IPS DF 6.9 (cell line): ENCODE results near the gene KLK14.

Experiments
- DNase-seq: peaks from one replicate; pipeline ENCODE4 v3.0.0-alpha.2; 2013; ENCODE audit warnings: low read depth, low spot score
- H3K27ac ChIP-seq: one replicate; pipeline ENCODE4 v1.5.1; 2013; ENCODE audit warnings: low read length, control low read depth
- H3K27me3 ChIP-seq: 2 replicates; pipeline ENCODE4 v1.6.1; 2013; ENCODE audit warnings: mild to moderate bottlenecking, low read length; ENCODE audit not compliant: control insufficient read depth, insufficient read depth
- H3K36me3 ChIP-seq: 2 replicates; pipeline ENCODE4 v1.6.1; 2013; ENCODE audit warnings: low read length; ENCODE audit not compliant: control insufficient read depth, insufficient read depth
- H3K4me1 ChIP-seq: 2 replicates; pipeline ENCODE4 v1.6.1; 2013; ENCODE audit warnings: low read length; ENCODE audit not compliant: control insufficient read depth, insufficient read depth
- H3K4me3 ChIP-seq: 2 replicates; pipeline ENCODE4 v1.5.1; 2013; ENCODE audit warnings: mild to moderate bottlenecking, low read length
- H3K9me3 ChIP-seq: 2 replicates; pipeline ENCODE4 v1.6.1; 2013; ENCODE audit warnings: low read length, inconsistent platforms; ENCODE audit not compliant: control insufficient read depth, insufficient read depth
- WGBS: extraction: QIAGEN DNeasy Blood & Tissue Kit; methylation state at CpG from one replicate; pipeline ENCODE4 v1.1.7; 2013; ENCODE audit warnings: mixed read lengths, missing lambda C conversion rate; ENCODE audit not compliant: insufficient read length, insufficient coverage; 5-methylcytosine and 5-hydroxymethylcytosine counted together

The KLK14 gene, protein sequence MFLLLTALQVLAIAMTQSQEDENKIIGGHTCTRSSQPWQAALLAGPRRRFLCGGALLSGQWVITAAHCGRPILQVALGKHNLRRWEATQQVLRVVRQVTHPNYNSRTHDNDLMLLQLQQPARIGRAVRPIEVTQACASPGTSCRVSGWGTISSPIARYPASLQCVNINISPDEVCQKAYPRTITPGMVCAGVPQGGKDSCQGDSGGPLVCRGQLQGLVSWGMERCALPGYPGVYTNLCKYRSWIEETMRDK

DNA sequence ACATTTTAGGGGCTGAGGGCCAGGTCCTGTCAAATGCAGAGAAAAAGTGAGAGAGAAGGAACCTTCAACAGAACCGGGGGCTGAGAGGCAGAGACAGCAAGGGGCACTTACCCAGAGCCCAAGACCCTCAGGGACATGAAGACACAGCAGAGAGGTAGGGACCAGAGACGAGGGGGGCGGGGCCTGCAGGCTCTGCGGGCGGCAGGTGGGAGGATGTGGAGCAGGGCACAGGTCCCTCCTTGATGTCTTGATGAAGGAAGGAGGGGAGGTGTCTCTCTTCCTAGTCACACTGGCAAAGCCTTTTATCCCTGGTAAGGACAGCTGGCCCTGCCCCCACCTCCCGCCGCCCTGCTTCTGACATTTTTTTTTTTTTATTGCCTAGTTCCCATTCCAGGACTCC is at the start of gene KLK14:
TSS of gene KLK14 (minus strand) at position 277 of the 400 bp plus-strand sequence. CDS start at position 4, 273 bp downstream.
- no peaks in the 10 kb centered on the region for H3K4me1 ChIP-seq
- no peak within 1 kb of the TSS for H3K27ac ChIP-seq
- no peak within 1 kb of the TSS for H3K4me3 ChIP-seq
- H3K27me3 ChIP-seq, result no peaks in the 10 kb centered on the region
- no peaks in the 10 kb centered on the region for H3K9me3 ChIP-seq
- no CpG with 5 or more reads among the region's 7 CpGs for WGBS
- DNase-seq, result no peak
- no peaks in the 10 kb centered on the region for H3K36me3 ChIP-seq

DNA sequence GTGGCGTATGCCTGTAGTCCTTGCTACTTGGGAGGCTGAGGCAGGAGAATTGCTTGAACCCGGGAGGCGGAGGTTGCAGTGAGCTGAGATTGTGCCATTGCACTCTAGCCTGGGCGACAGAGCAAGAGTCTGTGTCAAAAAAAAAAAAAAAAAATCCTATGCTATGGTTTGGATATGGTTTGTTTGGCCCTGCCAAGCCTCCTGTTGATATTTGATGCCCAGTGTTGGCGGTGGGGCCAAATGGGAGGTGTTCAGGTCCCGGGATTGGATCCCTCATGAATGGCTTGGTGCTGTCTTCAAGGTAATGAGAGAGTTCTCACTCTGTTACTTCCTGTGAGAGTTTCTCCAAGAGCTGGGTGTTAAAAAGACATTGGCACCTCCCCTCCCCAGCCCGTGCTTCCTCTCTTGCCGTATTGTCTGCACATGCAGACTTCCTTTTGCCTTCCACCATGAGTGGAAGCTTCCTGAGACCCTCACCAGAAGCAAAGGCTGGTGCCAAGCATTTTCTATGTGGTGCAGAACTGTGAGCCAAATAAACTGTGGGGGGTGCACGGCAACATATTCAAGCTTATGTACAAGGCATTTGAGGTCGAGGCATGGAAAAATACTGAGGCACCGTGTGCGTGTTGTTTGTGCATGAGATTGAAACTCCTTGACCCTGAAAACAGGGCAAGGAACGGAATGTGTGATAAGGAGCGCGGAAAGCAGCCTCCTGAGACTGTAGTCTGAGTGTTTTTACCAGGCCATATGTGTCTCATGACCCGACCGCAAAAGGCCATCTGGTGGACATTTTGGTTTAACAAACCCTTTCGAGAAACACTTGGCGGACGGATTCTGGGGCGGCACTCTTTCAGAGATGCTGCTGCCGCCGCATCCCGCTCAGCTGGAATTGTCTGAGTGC is 49.3 kb upstream of the KLK14 start:
- DNase-seq, result no peak
- Histone ChIP-seq H3K36me3 (no peaks in the 10 kb centered on the region), H3K9me3 (no peaks in the 10 kb centered on the region), H3K4me3 (no peak overlapping the region), H3K4me1 (no peaks in the 10 kb centered on the region), H3K27me3 (no peaks in the 10 kb centered on the region; the same call in 1 of the 2 replicates), H3K27ac (no peak overlapping the region)
- WGBS, result no CpG with 5 or more reads among the region's 24 CpGs

- WGBS, result no CpG with 5 or more reads among the region's 8 CpGs
- Histone ChIP-seq H3K27ac (no peak overlapping the region), H3K4me1 (no peaks in the 10 kb centered on the region), H3K36me3 (no peaks in the 10 kb centered on the region), H3K9me3 (no peaks in the 10 kb centered on the region), H3K27me3 (no peaks in the 10 kb centered on the region), H3K4me3 (no peak overlapping the region)
- DNase-seq, result no peak
These were observed 47.0 kb upstream of the KLK14 start for GRCh38 chr19:51129716-51130115.

DNA sequence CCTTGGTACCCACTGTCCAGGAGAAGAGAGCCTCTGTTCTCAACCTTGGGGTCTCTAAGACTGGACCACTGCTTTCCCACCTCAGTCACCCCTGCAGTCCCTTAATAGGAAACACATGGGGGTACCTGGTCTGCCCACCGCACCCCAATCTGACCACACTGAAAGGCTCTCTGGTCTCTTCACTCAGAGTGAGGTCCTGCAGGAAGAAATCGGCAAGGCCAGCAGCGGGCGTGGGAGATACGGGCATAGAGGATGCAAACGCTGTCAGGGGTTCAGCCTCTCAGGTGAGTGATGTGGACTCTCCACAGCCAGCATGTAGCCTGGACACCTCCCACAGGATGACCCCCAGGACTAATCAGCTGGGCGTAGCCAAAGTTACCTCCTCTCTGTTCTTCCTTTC is 45.5 kb upstream of the KLK14 start:
- no CpG with 5 or more reads among the region's 7 CpGs for WGBS

DNA sequence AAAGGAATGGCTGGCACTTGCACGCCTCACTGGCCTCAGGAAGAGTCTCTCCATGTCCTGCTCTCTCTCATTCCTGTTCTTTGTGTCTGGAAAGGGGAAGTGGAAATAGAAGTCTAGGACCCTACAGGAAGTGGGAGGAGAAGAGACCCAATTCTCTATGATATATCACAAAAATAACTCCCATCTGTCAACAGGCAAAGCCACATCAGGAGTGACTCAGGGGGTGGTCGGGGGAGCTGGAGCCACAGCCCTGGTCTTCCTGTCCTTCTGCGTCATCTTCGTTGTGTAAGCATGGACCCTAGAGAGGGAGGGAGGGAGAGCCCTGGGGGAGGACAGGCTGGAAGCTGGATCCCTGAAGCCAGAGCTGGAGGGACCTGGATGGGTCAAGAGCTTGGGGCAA is 45.1 kb upstream of the KLK14 start:
- Histone ChIP-seq H3K9me3 (no peaks in the 10 kb centered on the region), H3K27me3 (no peaks in the 10 kb centered on the region), H3K4me3 (no peak overlapping the region), H3K36me3 (no peaks in the 10 kb centered on the region), H3K27ac (no peak overlapping the region), H3K4me1 (no peaks in the 10 kb centered on the region)
- WGBS, result no CpG with 5 or more reads among the region's 4 CpGs
- DNase-seq, result no peak

More for the DNA sequence above, 45.5 kb upstream of the KLK14 start:
- Histone ChIP-seq H3K4me3 (no peak overlapping the region), H3K36me3 (no peaks in the 10 kb centered on the region), H3K27me3 (no peaks in the 10 kb centered on the region), H3K27ac (no peak overlapping the region), H3K4me1 (no peaks in the 10 kb centered on the region), H3K9me3 (no peaks in the 10 kb centered on the region)
- no peak for DNase-seq

- no peak overlapping the region for H3K27ac ChIP-seq
- no peak overlapping the region for H3K4me3 ChIP-seq
- no peaks in the 10 kb centered on the region for H3K36me3 ChIP-seq
- DNase-seq, result no peak
- no peaks in the 10 kb centered on the region for H3K27me3 ChIP-seq
- WGBS, result no CpG with 5 or more reads among the region's 6 CpGs
- no peaks in the 10 kb centered on the region for H3K4me1 ChIP-seq
- H3K9me3 ChIP-seq, result no peaks in the 10 kb centered on the region
These were observed 44.3 kb upstream of the KLK14 start for GRCh38 chr19:51127032-51127431.

GRCh38 chr19:51125421-51126075 is 42.9 kb upstream of the KLK14 start:
- no CpG with 5 or more reads among the region's 16 CpGs for WGBS
- Histone ChIP-seq H3K4me3 (no peak overlapping the region), H3K36me3 (no peaks in the 10 kb centered on the region), H3K4me1 (no peaks in the 10 kb centered on the region), H3K27me3 (no peaks in the 10 kb centered on the region), H3K9me3 (no peaks in the 10 kb centered on the region), H3K27ac (no peak overlapping the region)
- DNase-seq, result no peak

- H3K9me3 ChIP-seq, result no peaks in the 10 kb centered on the region
- no peak within 1 kb of the TSS for H3K4me3 ChIP-seq
- no CpG with 5 or more reads among the region's 14 CpGs for WGBS
- H3K27ac ChIP-seq, result no peak within 1 kb of the TSS
- no peak for DNase-seq
- no peaks in the 10 kb centered on the region for H3K27me3 ChIP-seq
- H3K36me3 ChIP-seq, result no peaks in the 10 kb centered on the region
- no peaks in the 10 kb centered on the region for H3K4me1 ChIP-seq
These were observed 42.0 kb upstream of the KLK14 start, which contains the start of gene SIGLEC9 for GRCh38 chr19:51124729-51125128. Gene SIGLEC9, plus strand, starts transcription at chr19:51124906. Its CDS starts 69 bp downstream, at chr19:51124975.

DNA sequence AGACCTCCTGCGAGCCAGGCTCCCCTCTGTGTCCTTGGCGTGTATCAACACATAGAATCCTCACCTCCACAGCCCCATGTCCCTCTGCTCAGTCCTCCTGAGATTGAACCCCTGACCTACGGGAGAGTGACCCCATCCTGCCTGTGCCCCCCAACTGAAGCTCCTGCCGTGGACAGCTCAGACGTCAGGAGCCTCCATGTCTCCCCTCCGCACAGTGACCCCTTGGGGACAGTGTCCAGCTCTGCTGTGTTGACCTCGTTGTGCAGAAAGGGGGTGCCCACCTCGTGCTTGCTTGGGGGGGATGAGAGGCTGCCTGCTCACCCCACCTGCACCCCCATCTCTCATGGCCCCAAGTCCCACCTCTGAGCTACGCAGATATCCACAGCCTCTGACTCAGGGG is 41.5 kb upstream of the KLK14 start:
- H3K4me1 ChIP-seq, result no peaks in the 10 kb centered on the region
- H3K4me3 ChIP-seq, result no peak overlapping the region
- no peaks in the 10 kb centered on the region for H3K27me3 ChIP-seq
- DNase-seq, result no peak
- no CpG with 5 or more reads among the region's 9 CpGs for WGBS
- H3K36me3 ChIP-seq, result no peaks in the 10 kb centered on the region
- no peaks in the 10 kb centered on the region for H3K9me3 ChIP-seq
- no peak overlapping the region for H3K27ac ChIP-seq

DNA sequence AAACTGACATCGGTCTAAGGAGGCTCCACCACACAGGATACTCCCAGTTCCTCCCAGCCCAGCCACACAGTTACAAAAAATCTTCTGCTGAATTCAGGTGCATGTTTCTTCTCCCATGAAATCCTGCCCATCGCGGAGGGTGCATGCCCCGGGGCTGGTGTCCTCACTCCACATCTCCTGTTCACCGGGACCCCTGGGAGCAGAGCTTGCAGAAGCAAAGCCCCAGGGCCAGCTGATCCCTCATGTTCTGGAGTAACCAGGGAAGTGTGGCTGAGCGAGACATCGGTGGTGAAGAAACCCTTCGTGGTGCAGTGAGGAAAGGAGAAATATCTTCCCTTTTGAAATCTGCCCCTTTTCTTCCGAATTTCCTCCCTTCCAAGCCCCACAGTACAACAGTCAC is 41.1 kb upstream of the KLK14 start:
- no CpG with 5 or more reads among the region's 9 CpGs for WGBS
- Histone ChIP-seq H3K27ac (no peak overlapping the region), H3K9me3 (no peaks in the 10 kb centered on the region), H3K4me3 (no peak overlapping the region), H3K36me3 (no peaks in the 10 kb centered on the region), H3K27me3 (no peaks in the 10 kb centered on the region), H3K4me1 (no peaks in the 10 kb centered on the region)
- no peak for DNase-seq
